Measurements from ENCODE around the gene CEACAM16. TPM values are rescaled to one million over a fixed set of nuclear protein-coding genes. Genes with fewer than 3 reads are reported as not detected.
"Not testable (repeated sequence)": the region's sequence is repeated elsewhere in the genome, so short reads cannot be mapped to it uniquely, and the experiment has no call there.

Gene CEACAM16
- total RNA-seq, 1 experiment from 2014 or later, result not detected

DNA sequence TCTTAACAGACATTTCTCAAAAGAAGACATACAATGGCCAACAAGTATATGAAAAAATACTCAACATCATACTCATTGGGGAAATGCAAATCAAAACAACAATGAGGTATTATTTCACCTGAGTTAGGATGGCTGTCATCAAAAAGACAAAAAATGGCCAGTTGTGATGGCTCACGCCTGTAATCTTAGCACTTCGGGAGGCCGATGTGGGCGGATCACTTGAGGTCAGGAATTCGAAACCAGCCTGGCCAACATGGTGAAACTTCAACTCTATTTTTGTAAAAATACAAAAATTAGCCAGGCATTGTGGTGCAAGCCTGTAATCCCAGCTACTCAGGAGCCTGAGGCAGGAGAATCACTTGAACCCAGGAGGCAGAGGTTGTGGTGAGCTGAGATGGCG, 22.0 kb downstream of the CEACAM16 start:
- H3K9me2 ChIP-seq (replicated peaks; ENCODE audit: low read length), result no peaks in the 10 kb centered on the region
- CTCF ChIA-PET, result no interaction called here
- ATAC-seq, result no peak
- H3K4me3 ChIP-seq (ENCODE audit: low read length), result no peak overlapping the region
- H2AFZ ChIP-seq (ENCODE audit: low read length), result no peak overlapping the region
- intact Hi-C loops (cut with micrococcal nuclease), result loop anchor here (5.0 kb wide), 1 partner anchor 134 kb away; no protein-coding TSS in a partner anchor
- no peak overlapping the region for H3K9ac ChIP-seq (ENCODE audit: low read length)
- no peaks in the 10 kb centered on the region for H3K27me3 ChIP-seq (ENCODE audit: low read length)
- no peak for TF ChIP-seq CTCF (conservative IDR thresholded peaks at IDR 0.05; ENCODE audit: low read depth, low read length)
- TF ChIP-seq EZH2phosphoT487 (IDR thresholded peaks at IDR 0.05; ENCODE audit: borderline replicate concordance, low read length), result no peak
- no peak for TF ChIP-seq EZH2 (IDR thresholded peaks at IDR 0.05; ENCODE audit: low read length, unreplicated experiment)
- BruUV-seq (replicated peaks), result no TSS peak
- DNase-seq, result no peak
- H3K27ac ChIP-seq (ENCODE audit: low read length), result no peak overlapping the region
- POLR2A ChIA-PET (ENCODE audit: unreplicated experiment), result no interaction called here
- H4K20me1 ChIP-seq (ENCODE audit: low read length), result no peaks in the 10 kb centered on the region
- no peaks in the 10 kb centered on the region for H3K9me3 ChIP-seq (ENCODE audit: low read length)
- H3K4me1 ChIP-seq (ENCODE audit: insufficient read depth, low read length), result peaks cover 38% of the 10 kb centered on the region
- H3K79me2 ChIP-seq (ENCODE audit: low read length), result no peaks in the 10 kb centered on the region
- H3K4me2 ChIP-seq (ENCODE audit: low read length), result no peak overlapping the region
- no peaks in the 10 kb centered on the region for H3K36me3 ChIP-seq (ENCODE audit: low read depth, low read length)
- no peaks in the 10 kb centered on the region for H3F3A ChIP-seq (ENCODE audit: low read length, unreplicated experiment)

DNA sequence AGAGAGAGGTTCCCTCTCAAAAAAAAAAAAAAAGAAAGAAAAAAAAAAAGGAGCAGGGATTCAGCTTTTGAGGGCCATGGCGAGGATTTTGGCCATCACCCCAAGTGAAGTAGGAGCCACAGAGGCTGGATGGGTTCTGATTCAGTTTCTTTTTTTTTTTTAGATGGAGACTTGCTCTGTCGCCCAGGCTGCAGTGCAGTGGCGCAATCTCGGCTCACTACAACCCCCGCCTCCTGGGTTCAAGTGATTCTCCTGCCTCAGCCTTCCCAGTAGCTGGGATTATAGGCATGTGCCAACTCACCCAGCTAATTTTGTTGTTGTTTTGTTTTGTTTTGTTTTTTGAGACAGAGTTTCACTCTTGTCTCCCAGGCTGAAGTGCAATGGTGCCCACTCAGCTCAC, 22.4 kb downstream of the CEACAM16 start:
- H4K20me1 ChIP-seq (ENCODE audit: low read length); ATAC-seq; H3F3A ChIP-seq (ENCODE audit: low read length, unreplicated experiment); H3K9ac ChIP-seq (ENCODE audit: low read length); H3K36me3 ChIP-seq (ENCODE audit: low read depth, low read length); BruUV-seq (replicated peaks); DNase-seq; H3K4me3 ChIP-seq (ENCODE audit: low read length); H3K9me3 ChIP-seq (ENCODE audit: low read length); H3K27me3 ChIP-seq (ENCODE audit: low read length); H3K4me2 ChIP-seq (ENCODE audit: low read length); H3K9me2 ChIP-seq (replicated peaks; ENCODE audit: low read length); CTCF ChIA-PET; H3K27ac ChIP-seq (ENCODE audit: low read length); POLR2A ChIA-PET (ENCODE audit: unreplicated experiment); H2AFZ ChIP-seq (ENCODE audit: low read length); H3K79me2 ChIP-seq (ENCODE audit: low read length): not testable (repeated sequence)
- intact Hi-C loops (cut with micrococcal nuclease), result loop anchor here (5.0 kb wide), 1 partner anchor 134 kb away; no protein-coding TSS in a partner anchor
- H3K4me1 ChIP-seq (ENCODE audit: insufficient read depth, low read length), result peaks cover 38% of the 10 kb centered on the region

GRCh38 chr19:44722131-44723121, 23.5 kb downstream of the CEACAM16 start:
- intact Hi-C loops (cut with micrococcal nuclease), result loop anchor here (5.0 kb wide), 1 partner anchor 135 kb away; no protein-coding TSS in a partner anchor
- Histone ChIP-seq H3K9ac (ENCODE audit: low read length) (no peak overlapping the region), H3K36me3 (ENCODE audit: low read depth, low read length) (no peaks in the 10 kb centered on the region), H3K79me2 (ENCODE audit: low read length) (no peaks in the 10 kb centered on the region), H4K20me1 (ENCODE audit: low read length) (no peaks in the 10 kb centered on the region), H3K27ac (ENCODE audit: low read length) (no peak overlapping the region), H3K4me2 (ENCODE audit: low read length) (no peak overlapping the region), H2AFZ (ENCODE audit: low read length) (no peak overlapping the region), H3K9me3 (ENCODE audit: low read length) (no peaks in the 10 kb centered on the region), H3F3A (ENCODE audit: low read length, unreplicated experiment) (no peaks in the 10 kb centered on the region), H3K4me1 (ENCODE audit: insufficient read depth, low read length) (peaks cover 38% of the 10 kb centered on the region), H3K27me3 (ENCODE audit: low read length) (no peaks in the 10 kb centered on the region), H3K9me2 (replicated peaks; ENCODE audit: low read length) (no peaks in the 10 kb centered on the region), H3K4me3 (ENCODE audit: low read length) (no peak overlapping the region)
- DNase-seq (no peak), ATAC-seq (no peak)
- CTCF ChIA-PET, result interaction anchor here (1.2 kb wide), 1 partner anchor 49 kb away, joined by 11 read pairs; no protein-coding TSS in a partner anchor
- POLR2A ChIA-PET (ENCODE audit: unreplicated experiment), result interaction anchor here (0.6 kb wide), 1 partner anchor 48 kb away, joined by 3 read pairs; no protein-coding TSS in a partner anchor
- TF ChIP-seq CTCF (conservative IDR thresholded peaks at IDR 0.05; ENCODE audit: low read depth, low read length) (no peak), EZH2phosphoT487 (IDR thresholded peaks at IDR 0.05; ENCODE audit: borderline replicate concordance, low read length) (no peak), EZH2 (IDR thresholded peaks at IDR 0.05; ENCODE audit: low read length, unreplicated experiment) (no peak)
- BruUV-seq (replicated peaks), result no TSS peak

Measured in PC-3 (cell line).